ENCODE measurements around the gene TEPSIN. TPM values are rescaled to one million over a fixed set of nuclear protein-coding genes. Genes with fewer than 3 reads are reported as not detected.
"Not testable (repeated sequence)": the region's sequence is repeated elsewhere in the genome, so short reads cannot be mapped to it uniquely, and the experiment has no call there.

TEPSIN gene
- polyA plus RNA-seq, 1 experiment = 19.4 TPM

- Histone ChIP-seq H3K4me3 (ENCODE audit: low read depth, low read length) (no peak overlapping the region), H3K36me3 (ENCODE audit: control insufficient read depth, insufficient read depth, low read length) (peaks cover 34% of the 10 kb centered on the region), H3K27me3 (ENCODE audit: control insufficient read depth, insufficient read depth, low read length) (no peaks in the 10 kb centered on the region)
- POLR2A ChIA-PET = no interaction called here
- no peak for DNase-seq (ENCODE audit: low read depth)
- CTCF ChIA-PET = interaction anchor here (0.7 kb wide), 1 partner anchor 187 kb away, joined by 3 read pairs; no protein-coding TSS in a partner anchor
- TF ChIP-seq CTCF (IDR thresholded peaks at IDR 0.05; ENCODE audit: insufficient read depth, low read depth, low read length) = no peak
Observed at GRCh38 chr17:81231121-81231645, 7.7 kb downstream of the TEPSIN start.

GRCh38 chr17:81230043-81230820 is 8.6 kb downstream of the TEPSIN start:
- H3K27me3 ChIP-seq (ENCODE audit: control insufficient read depth, insufficient read depth, low read length) = no peaks in the 10 kb centered on the region
- H3K4me3 ChIP-seq (ENCODE audit: low read depth, low read length) = no peak overlapping the region
- TF ChIP-seq CTCF (IDR thresholded peaks at IDR 0.05; ENCODE audit: insufficient read depth, low read depth, low read length) = peak; percentile 36
- CTCF ChIA-PET = no interaction called here
- POLR2A ChIA-PET = no interaction called here
- H3K36me3 ChIP-seq (ENCODE audit: control insufficient read depth, insufficient read depth, low read length) = peaks cover 30% of the 10 kb centered on the region
- no peak for DNase-seq (ENCODE audit: low read depth)

- ChIA-PET POLR2A (no interaction called here), CTCF (no interaction called here)
- no peak for TF ChIP-seq CTCF (IDR thresholded peaks at IDR 0.05; ENCODE audit: insufficient read depth, low read depth, low read length)
- Histone ChIP-seq H3K27me3 (ENCODE audit: control insufficient read depth, insufficient read depth, low read length) (no peaks in the 10 kb centered on the region), H3K36me3 (ENCODE audit: control insufficient read depth, insufficient read depth, low read length) (peaks cover 30% of the 10 kb centered on the region), H3K4me3 (ENCODE audit: low read depth, low read length) (no peak overlapping the region)
- DNase-seq (ENCODE audit: low read depth) = no peak
Observed at GRCh38 chr17:81229666-81229920, 9.3 kb downstream of the TEPSIN start.

- no peak for TF ChIP-seq CTCF (IDR thresholded peaks at IDR 0.05; ENCODE audit: insufficient read depth, low read depth, low read length)
- no peak for DNase-seq (ENCODE audit: low read depth)
- peaks cover 30% of the 10 kb centered on the region for H3K36me3 ChIP-seq (ENCODE audit: control insufficient read depth, insufficient read depth, low read length)
- ChIA-PET POLR2A (no interaction called here), CTCF (no interaction called here)
- H3K4me3 ChIP-seq (ENCODE audit: low read depth, low read length) = no peak overlapping the region
- no peaks in the 10 kb centered on the region for H3K27me3 ChIP-seq (ENCODE audit: control insufficient read depth, insufficient read depth, low read length)
Observed at GRCh38 chr17:81228834-81229665, 9.8 kb downstream of the TEPSIN start.

GRCh38 chr17:81228420-81228819 is 10.4 kb downstream of the TEPSIN start:
- ChIA-PET POLR2A (no interaction called here), CTCF (no interaction called here)
- Histone ChIP-seq H3K27me3 (ENCODE audit: control insufficient read depth, insufficient read depth, low read length) (no peaks in the 10 kb centered on the region), H3K36me3 (ENCODE audit: control insufficient read depth, insufficient read depth, low read length) (peaks cover 27% of the 10 kb centered on the region), H3K4me3 (ENCODE audit: low read depth, low read length) (no peak overlapping the region)
- no peak for TF ChIP-seq CTCF (IDR thresholded peaks at IDR 0.05; ENCODE audit: insufficient read depth, low read depth, low read length)
- no peak for DNase-seq (ENCODE audit: low read depth)

- POLR2A ChIA-PET; CTCF ChIA-PET; H3K27me3 ChIP-seq (ENCODE audit: control insufficient read depth, insufficient read depth, low read length); DNase-seq (ENCODE audit: low read depth); H3K4me3 ChIP-seq (ENCODE audit: low read depth, low read length): not testable (repeated sequence)
- peaks cover 22% of the 10 kb centered on the region for H3K36me3 ChIP-seq (ENCODE audit: control insufficient read depth, insufficient read depth, low read length)
Observed at GRCh38 chr17:81227630-81228029, 11.2 kb downstream of the TEPSIN start.
